HG03045 (cell line): ENCODE data around the gene PSMC1.
"Not testable (repeated sequence)": the region's sequence is repeated elsewhere in the genome, so short reads cannot be mapped to it uniquely, and the experiment has no call there.

Experiments
- ATAC-seq: cut with Tn5 transposase; IDR thresholded peaks from one replicate; pipeline ENCODE4 v1.9.1; 2021; ENCODE audit warnings: mild to moderate bottlenecking, moderate library complexity; ENCODE audit not compliant: unreplicated experiment

The PSMC1 gene

DNA sequence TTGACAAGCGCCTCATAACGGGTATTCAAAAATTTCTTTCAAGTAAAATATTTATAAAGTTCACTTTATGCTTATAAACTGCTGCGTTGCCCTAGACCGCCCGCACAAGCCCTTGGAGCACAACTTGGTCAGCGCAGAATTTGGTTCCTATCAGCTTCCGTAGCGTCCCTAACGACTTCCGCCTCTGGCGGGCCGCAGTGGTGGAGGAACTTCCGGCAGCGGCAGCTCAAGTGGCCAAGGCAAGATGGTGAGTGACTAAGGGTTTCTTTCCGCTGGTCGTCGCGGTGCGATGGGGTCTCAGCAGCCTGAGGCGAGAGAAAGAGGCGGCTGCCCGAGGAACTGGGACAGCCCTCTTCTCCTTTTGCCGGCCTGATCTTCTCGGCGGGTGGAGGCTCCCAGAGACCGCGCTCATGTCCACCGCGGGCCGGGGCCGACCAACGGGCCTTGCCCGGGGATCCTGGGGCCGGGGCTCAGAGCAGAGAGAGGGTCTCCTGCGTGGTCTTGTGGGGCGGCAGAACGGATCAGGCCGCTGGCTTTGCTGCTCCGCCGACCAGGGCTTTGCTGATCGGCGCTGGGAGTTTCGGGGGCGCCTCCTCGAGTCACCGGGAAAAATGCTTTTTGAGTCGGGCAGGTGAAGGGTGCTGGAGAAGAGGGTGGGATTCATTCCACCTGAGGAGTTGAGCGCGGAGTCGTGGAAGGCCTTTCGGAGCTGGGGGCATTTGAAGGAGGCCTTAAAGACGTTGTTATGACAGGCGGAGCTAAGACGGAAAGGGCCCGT lies at the start of gene PSMC1:
PSMC1 (plus strand) TSS at position 200 of the 778 bp plus-strand sequence; CDS start at position 245, 45 bp downstream.
- peak; percentile 91 for ATAC-seq

DNA sequence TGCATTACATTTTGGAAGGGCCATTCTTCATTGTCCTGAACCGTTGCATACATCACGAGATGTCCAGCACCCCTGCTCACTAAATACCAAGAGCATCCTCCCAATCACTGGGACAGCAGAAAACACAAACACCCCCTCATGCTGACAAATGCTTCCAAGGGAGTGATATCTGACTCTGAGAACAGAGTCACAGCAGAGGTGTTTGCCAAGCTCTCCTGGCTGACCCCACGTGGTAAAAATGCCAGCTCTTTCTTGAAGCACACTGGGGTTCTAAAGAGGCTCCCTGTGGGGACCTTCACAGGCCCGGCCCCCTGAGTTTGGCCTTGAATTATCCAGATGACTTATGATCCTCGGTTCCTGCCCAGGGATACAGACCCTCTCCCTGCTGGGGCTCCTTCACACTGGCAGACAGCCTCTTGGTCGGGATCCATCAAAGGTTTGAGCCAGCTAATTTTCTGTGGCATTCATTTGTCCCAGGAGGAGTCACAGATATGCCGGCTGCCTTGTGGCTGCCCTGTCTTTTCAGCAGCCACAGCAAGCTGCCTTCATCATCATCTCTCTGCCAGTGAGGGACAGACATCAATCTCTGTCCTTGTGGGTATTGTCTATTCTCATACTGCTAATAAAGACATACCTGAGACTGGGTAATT lies 43.1 kb upstream of the PSMC1 start:
- no peak for ATAC-seq

DNA sequence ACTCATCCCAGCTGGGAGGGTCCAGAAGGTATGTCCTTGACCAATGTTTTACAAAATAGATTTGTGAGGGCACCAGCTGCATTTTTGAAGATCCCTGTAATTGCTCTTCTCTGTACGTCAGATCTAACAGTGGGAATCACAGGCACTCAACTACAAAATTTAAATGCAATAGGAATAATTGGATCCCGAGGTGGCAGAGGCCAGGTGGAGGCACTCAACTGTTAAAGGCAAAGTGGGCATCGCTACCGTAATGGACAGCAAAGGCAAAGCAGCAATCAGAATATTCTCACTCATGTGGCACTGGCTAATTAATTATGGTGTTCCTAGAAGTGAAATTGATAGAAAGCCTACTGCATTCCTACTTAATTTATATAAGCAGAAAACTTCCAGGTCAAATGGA lies 27.9 kb upstream of the PSMC1 start:
- ATAC-seq: no peak

DNA sequence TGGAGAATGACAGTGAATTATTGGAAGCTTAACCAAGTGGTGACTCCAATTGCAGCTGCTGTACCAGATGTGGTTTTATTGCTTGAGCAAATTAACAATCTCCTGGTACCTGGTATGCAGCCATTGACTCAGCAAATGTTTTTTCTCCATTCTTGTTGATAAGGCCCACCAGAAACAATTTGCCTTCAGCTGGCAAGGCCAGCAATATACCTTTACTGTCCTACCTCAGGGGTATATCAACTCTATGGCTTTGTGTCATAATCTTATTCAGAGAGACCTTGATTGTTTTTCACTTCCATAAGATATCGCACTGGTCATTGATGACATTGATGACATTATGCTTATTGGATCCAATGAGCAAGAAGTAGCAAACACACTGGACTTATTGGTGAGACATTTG lies 26.4 kb upstream of the PSMC1 start:
- ATAC-seq: not testable (repeated sequence)

DNA sequence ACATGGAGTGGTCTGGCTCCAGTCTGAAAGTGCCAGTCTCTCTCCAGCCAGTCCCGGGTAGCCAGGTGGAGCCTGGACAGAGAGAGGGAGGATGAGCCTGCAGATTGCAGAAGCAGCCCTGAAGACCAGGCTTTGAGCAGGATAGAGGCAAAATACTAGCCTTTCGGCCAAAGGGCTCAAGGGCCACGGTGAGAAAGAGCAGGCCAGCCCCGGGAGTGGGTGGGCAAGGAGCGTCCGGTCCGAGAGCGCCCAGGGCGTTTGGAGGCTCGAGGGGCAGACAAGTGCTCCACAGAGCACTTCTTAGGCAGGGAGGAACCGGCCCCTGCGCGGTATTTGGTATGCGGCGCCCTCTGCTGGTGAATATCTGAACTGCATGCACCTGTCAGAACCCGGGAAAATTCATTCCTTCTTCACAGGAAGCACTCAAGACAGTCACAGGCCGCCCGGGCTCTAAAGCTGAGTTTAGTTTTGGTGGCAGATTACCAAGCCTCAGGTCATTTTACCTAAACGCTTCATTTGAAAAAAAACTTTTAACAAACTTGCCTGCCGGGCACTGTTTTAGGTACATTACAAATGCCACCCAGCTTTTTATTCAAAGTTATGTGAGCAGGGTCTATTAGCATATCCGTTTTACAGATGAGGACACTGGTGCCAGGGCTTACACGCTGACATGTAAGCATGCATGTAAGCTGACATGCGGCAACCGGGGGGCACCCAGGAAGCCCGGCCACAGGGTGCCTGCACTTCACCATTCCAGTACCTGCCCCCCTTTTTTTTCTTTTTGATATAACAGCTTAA lies 21.0 kb upstream of the PSMC1 start:
- ATAC-seq: no peak

DNA sequence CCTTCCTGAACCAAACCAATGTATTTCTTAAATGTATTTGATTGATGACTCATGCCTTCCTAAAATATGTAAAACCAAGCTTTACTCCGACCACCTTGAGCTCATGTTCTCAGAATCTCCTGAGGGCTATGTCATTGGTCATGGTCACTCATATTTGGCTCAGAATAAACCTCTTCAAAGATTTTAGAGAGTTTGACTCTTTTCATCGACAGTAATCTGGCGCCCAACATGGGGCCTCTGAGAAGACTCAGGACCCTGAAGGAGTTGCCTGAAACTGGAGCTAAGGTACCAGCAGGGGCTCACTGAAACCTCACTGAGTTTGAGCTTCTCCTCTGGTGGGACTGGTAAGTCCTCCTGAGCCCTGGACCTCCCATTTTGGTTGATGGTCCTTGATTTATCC lies 17.2 kb upstream of the PSMC1 start:
- ATAC-seq: no peak

DNA sequence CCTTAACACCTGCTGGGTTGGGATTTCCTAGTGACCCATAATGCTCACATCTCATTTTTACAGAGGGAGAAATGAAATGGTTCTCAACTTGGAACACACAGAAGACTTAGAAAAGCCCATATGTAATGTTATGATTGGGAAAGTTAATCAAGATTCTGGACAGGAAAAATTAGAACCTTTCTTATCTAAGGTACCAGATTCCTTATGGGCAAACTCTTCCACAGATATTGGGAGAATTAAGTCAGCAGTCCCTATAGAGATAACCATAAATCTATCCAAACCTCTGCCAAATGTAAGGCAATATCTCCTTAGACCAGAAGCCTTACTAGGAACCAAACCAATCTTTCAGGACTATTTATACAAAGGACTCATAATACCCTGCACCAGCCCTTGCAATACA lies 13.9 kb upstream of the PSMC1 start:
- no peak for ATAC-seq

DNA sequence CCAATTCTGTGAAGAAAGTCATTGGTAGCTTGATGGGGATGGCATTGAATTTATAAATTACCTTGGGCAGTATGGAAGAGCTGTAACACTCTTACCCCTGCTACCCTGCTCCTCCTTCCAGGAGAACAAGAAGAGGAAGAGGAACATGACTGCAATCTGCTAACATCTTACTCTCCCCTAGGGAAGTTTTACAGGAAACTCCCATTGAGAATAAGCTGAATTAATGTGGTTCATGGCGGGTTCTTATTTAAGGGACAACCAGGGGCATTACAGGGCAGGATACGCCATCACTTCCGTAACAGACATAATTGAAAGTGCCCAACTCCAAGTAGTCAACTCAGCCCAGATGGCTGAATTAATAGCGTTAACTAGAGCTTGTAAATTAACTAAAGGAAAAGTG lies 9.4 kb upstream of the PSMC1 start:
- no peak for ATAC-seq

DNA sequence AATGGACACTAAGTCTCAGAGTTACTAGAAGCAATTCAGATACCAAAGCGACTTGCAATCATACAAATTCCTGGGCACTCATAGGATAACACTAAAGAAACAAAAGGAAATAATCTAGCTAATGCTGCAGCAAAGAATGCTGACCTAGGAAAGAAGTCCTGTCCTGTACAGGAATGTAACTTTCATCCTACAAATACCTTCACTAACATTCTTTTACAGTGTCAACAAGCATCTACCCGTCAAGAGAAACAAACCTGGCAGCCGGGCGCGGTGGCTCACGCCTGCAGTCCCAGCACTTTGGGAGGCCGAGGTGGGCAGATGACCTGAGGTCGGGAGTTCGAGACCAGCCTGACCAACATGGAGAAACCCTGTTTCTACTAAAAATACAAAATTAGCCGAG lies 8.9 kb upstream of the PSMC1 start:
- not testable (repeated sequence) for ATAC-seq

DNA sequence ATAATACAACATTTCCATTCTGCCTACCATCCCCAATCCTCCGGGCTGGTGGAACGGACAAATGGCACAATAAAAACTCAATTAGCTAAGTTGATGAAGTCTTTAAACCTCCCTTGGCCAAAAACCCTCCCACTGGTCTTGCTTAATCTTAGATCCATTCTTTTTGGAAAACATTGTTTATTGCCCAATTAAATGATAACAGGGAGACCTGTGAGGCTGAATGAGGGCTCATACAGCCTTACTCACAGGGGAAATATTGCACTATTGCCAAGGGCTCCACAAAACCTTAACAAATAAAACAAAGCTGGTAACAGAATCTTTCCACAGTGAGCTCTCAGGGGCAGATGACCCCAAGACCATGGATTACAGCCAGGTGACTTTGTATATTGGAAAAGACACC lies 7.8 kb upstream of the PSMC1 start:
- ATAC-seq: no peak

DNA sequence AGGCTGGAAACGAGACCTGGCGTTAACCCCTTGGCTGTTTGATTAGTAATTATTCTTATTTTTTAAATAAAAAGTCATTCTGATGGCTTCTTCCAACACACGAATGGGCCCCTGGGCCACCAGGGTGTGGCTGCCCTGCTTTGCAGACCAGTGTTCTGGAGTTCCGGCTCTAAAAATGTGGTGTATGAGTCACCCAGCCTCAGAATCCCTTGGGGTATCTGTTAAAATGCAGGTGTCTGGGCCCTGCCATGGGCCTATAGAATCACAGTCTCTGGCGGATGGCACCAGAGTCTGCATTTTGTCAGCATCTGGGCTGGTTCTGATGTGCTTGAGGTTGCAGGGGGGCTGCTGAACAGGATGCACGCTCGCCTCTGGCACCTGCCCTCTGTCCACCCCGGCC lies 2.5 kb upstream of the PSMC1 start:
- no peak for ATAC-seq

DNA sequence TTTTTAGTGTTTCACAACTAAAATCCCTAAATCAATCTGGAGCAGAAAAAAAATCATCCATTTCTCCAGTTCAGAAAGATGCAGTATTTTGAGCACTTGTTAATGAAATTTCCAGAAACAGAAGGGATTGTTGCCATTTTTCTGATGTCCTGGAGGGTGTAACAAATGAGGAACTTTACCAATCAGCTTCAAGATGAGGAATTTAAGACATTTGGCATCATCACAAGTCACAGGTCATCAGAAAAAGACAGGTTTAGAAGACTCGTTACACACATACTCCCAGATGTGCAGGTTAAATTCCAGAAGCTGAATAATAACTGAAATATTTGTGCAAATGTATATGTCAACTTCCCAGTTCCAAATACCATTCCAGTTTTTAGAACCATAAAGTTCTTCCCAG lies 482 bp upstream of the PSMC1 start:
- no peak for ATAC-seq

DNA sequence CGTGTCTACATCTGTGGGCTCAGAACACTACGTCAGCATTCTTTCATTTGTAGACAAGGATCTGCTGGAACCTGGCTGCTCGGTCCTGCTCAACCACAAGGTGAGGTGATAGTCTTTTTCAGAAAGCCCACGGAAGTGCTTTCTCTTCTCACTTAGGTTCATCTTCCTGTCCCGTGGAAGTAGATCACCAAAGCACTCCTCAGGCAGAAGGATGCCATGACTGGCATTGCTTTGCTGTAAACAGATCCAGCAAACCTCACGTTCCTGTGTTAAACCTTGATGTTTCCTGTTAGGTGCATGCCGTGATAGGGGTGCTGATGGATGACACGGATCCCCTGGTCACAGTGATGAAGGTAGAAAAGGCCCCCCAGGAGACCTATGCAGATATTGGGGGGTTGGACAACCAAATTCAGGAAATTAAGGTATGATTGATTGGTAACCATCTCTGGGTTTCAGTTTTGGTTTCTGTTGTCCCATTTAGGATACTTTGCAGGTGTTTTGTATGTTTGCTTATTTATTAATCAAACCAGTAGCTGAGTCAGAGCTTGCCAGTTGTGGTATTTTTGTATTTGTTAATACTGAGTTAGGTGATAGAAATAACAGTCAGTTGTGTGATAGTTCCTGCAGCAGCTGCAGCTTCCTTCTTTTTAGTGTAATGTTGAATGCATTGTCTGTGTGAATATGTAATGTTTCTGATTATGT lies 7.5 kb downstream of the PSMC1 start:
- no peak for ATAC-seq

DNA sequence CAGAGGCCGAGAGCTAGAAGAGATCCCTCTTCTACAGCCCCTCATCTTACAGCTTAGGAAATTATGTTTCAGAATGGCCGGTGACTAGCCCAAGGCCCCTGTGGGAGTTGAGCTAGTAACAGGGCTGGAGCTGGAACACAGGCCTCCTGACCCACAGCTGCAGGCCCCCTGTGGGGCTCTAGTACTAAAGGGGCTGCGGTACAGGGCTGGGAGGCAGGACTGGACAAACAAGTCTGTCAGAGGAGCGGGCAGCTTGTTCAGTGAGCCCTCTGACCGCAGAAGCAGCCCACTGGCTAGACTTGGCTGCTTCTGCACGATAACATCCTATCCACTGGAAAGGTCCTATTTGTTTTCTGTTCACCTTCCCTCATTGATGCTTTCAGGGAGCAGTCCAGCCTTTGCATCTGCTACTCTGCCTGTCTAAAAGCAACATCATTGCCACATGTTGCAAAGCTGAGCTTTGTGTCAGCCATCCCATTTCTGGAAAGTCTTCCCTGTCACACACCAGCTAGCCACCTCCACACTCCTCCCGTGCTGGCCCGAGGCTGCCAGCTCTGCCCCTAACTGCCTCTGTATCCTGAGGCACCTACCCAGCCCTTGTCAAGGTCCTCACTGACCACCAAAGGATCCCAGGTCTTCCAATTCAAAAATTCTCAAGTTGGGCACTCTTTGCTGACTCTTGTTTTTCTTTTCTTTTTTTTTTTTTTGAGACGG lies 10.2 kb downstream of the PSMC1 start:
- ATAC-seq: no peak

DNA sequence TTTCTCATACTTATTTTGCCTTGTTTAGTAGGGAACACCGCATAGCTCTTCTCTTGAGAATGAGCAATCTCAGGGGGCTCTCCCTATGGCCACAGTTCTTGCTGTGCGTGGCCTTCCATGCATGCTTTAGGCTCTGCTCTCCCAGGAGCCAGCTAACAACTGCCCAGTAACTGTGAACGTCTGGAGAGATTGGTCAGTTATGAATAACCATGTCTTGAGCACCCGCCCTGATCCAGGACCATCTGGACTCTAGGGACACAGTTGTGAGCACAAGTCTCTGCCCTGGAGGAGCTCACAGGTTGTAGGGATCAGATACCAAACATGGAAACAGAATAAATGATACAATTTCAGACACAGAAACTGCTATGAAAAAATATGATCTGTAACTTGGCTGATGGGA lies 12.1 kb downstream of the PSMC1 start:
- ATAC-seq: no peak

DNA sequence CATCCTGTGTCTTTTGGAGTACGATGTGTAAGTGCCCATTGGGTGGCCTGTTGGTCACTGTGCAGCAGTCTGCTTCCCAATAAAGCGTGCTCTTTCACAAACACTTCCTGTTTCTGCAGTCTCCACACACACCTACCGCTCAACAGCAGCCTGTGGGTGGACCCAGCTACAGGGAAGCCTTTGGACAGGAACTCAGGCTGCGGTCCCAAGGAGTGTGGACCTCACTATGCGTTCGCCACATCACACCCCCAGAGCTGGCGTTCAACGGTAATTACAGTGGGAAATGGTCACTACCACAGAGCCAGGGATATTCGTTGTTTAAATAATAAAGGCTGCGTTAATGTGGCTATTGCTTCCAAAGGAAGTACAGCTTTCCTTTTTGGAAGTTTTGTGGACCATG lies 16.2 kb downstream of the PSMC1 start:
- ATAC-seq: no peak

DNA sequence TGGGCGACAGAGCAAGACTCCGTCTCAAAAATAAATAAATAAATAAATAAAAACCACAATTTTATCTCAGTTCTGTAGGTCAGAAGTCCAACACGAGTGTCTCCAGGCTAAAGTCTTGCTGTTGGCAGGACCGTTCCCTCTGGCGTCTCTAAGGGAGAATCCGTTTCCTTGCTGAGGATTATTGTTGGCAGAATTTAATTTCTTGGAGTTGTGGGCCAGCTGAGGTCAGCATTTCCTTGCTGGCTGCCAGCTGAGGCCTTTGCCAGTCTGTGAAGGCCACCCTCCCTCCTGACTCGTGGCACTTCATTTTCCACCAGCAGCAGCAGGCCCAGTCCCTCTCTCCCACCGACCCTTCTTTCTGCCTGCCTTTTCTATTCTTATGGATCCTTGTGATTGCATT lies 17.2 kb downstream of the PSMC1 start:
- ATAC-seq: no peak

DNA sequence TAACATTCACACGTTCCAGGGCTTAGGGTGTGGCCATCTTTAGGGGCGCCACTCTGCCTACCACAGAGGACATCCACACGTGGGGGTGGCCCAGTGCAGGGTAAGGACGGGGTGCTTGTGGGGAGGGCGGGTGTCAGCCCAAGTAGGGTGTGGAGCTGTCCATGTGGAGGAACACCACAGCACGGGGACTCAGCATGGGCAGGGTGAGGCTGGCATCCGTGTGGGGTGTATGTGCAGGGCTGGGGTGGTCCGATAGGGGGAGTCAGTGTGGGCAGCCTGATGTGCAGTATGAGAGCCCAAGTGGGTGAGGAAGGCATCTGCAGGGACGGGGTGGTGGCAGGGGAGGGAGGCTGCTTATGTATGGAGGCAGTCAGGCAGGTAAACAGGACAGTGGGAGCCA lies 17.7 kb downstream of the PSMC1 start:
- ATAC-seq: no peak

DNA sequence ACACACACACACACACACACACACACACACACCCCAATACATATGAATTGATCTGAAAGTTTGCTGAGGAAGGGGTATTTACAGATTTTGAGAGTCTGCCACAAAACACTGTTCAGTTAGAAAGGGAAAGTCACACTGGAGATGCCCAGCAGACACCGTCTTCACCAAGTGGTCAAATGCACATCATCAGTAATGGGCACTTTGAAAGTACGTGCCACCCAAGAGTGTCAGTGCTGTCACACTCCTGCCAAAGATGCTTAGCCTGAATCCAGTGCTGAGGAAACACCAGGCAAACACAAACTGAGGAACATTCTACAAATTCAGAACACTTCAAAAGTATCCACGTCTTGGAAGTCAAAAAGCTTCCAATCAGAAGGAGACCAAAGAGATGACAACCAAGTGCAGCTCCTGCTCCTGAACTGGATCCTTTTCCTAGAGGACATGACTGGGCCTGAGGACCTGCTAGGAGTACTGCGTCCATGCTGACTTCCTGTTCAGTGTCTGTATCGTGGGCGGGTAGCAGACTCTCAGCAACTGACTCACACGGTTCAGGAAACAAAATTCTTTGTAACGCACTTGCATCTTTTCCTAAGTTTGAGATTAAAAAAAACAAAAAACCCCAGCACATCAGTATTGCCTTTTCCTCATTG lies 18.6 kb downstream of the PSMC1 start:
- ATAC-seq: no peak

DNA sequence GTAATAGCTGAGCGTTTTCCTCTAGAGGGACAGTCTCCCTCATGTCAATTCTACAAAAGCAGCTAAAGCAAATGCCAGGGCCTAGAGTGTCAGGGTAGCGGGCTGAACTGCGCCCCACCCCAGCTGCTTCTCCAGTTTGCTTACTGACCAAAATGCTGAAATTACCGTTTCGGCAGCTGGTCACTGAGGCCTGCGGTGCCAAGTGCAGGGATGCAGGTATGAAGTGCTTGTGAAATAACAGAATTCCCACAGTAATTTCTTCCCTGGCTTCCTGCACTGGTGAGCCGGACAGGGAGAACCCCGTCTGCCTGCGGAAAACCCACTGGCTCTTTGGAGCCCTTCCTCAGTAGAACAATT lies 19.1 kb downstream of the PSMC1 start:
- no peak for ATAC-seq
